SIG-M5 treated with dmso at 0.1 percent for 504 hours (cell line): ENCODE measurements around the gene ATP6V0D1.
A peak's percentile ranks its signal among the peaks of the same experiment; 100 is the strongest.
"Not testable (repeated sequence)": the region's sequence is repeated elsewhere in the genome, so short reads cannot be mapped to it uniquely, and the experiment has no call there.

Experiments used
- DNase-seq: peaks from one replicate; lab custom pipeline; 2025; ENCODE audit not compliant: unreplicated experiment; lab: John Stamatoyannopoulos, UW

The ATP6V0D1 gene

GRCh38 chr16:67480833-67481560, at the start of gene ATP6V0D1:
TSS of gene ATP6V0D1 (minus strand) at chr16:67481157. CDS start at chr16:67481086, 71 bp downstream.
- DNase-seq, result peak; percentile 94

- DNase-seq, result no peak
Observed at GRCh38 chr16:67530013-67530939, 49.3 kb upstream of the ATP6V0D1 start.

DNA sequence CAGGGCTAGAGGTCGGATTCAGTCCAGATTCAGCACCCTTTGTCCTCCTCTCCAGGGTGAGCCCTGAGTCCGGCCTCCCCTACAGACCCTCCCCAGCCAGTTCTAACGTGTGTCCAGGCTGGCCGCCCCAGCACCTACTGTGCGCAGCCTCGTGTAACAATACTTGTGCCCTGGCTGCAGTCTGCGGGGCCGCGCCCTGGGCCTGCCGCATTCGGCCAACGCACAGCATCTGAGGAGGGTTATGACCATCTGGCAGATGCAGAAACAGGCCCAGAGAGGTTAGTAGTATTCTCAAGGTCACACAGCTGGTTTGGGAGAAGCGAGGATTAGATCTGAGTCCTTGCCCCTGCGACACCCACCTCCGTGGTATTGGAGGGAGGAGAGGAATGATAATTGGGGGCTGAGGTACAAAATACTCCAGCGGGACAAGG, 48.6 kb upstream of the ATP6V0D1 start:
- DNase-seq, result no peak

DNA sequence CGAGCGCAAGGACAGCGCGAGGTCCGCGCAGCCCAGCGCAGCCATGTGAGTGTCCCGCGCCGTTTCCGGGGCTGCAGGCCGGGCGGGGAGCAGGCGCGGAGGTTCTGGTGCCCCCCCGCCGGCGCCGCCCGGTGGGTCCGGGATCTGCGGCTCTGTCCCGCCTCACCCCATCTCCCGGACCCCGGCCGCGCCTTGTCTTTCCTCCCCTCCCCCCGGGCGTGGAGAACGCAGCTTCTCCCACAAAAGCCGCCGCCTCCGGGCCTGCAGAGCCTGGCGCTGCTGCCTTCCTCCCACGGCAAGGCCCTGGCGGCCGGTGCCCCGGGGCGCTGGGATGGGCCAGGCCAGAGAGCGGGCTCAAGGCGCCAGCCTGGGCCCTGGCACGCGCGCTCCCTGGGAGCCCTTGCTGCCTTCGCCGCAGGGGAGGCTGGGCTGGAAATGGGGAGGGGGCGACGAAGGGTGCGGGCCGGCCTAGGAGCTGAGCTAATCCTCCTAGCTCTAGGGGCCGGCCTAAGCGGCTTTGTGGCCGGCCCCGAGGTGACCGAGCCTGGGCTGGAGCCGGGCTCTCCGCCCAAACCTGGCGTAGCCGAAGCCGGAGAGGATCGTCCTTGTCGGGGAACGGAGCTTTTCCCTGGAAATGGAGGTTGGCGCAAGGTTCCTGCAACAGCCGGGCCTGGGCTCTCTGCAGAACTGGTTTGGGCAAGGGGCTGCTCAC, 48.1 kb upstream of the ATP6V0D1 start:
- DNase-seq, result peak; percentile 23

DNA sequence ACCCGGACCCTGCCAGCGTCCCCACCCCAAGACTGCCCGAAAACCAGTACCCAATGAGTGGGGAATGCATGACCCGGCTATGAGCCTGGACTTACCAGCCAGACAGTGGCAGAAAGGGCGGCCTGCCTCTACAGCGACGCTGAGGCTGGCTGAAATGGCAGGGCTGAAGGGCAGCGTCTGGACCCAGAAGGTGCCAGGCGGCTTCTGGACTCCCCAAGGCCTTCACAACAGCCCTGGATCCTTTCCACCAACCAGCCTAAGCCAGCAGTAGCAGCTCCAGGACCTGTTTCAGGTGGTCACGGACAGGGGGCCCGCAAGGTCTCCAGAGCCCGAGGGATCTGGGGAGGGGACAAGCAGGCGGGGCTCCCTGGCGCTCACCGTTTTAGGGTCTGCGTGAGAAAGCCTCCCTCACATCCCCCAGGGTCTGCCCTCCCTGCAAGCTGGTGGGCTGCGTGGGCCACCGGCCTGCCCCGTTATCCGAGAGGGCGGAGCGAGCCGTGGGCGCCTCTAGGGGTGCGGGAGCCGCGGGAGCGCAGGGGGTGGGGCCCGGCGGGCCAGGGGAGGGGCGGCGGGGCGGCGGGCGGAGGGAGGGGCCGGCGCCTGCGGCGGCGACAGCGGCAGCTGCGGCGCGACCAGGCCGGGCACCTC, 47.4 kb upstream of the ATP6V0D1 start, which contains the start of gene RIPOR1:
Gene RIPOR1 (plus strand): TSS at position 608 of the 648 bp plus-strand sequence. CDS start 9,618 bp downstream, outside the sequence.
- DNase-seq, result no peak

- DNase-seq, result no peak
Observed at GRCh38 chr16:67526149-67526791, 45.3 kb upstream of the ATP6V0D1 start.

- peak; percentile 19 for DNase-seq
Observed at GRCh38 chr16:67525176-67525860, 44.4 kb upstream of the ATP6V0D1 start.

DNA sequence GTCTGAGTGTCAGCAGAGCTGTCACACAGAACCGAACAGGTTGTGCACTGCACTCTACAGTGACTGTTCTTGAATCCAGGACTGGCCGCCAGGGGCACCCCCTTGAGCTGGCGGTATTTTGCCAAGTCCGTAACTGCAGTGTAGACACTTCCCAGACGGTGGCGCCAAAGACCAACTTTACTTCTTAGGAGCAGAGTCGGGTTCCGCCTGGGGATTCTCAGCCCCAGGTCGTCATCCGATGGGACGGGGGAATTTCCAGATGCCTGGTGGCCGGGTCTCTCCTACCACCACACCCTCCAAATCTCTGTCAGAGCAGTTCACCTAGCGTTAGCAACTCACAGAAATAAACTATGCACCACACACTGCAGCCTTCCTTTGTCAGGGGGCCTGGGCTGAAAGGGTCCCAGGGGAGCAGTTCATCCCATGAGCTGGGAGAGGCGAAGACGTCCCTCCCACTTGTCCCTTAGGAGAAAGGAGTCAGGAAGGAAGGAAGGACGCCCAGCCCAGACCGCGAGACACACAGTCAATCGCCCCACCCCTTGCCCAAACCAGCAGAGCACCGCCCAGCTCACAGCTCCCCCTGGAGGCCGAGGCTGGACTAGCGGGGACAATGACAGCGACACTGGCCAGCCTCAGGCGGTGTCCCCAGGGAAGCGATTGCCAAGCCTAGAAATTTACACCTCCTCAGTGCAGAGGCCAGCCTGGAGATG, 40.3 kb upstream of the ATP6V0D1 start:
- DNase-seq, result peak; percentile 94

DNA sequence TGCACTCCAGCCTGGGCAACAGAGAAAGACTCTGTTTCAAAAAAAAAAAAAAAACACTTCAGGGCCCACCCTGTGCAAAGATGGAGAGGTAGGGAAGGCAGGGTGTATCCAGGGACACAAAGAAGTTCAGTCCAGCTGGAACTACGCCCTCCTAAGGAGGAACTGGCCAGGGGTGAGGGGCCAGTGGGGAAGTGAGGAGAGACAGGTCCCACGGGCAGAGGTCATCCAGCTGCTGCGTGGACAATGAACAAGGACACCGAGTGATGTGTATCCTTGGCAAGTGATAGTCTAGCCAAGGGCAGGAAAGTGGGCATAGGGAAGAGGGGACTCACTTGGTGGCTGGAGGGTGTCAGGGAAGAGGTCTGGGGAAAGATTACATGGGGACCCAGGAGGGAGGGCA, 38.3 kb upstream of the ATP6V0D1 start:
- no peak for DNase-seq

DNA sequence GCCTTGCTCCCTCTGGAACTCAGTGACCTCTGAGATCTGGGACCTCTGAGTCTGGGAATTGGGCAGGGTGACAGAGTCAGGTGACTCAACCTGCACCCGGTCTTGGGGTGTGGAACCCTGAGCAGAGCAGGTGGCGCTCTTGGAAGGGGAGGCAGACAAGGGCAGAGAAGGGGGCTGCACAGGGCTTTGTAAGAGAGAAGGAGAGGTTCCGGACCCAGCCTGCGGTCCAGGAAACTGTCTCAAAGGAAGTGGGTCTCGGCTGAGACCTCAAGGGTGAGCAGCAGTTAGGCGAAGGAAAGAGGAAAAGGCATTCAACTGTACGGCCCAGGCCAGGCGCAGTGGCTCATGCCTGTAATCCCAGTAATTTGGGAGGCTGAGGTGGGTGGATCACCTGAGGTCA, 37.7 kb upstream of the ATP6V0D1 start:
- DNase-seq, result no peak

GRCh38 chr16:67517661-67518423, 36.9 kb upstream of the ATP6V0D1 start:
- DNase-seq, result no peak

GRCh38 chr16:67517155-67517445, 36.1 kb upstream of the ATP6V0D1 start:
- no peak for DNase-seq

DNA sequence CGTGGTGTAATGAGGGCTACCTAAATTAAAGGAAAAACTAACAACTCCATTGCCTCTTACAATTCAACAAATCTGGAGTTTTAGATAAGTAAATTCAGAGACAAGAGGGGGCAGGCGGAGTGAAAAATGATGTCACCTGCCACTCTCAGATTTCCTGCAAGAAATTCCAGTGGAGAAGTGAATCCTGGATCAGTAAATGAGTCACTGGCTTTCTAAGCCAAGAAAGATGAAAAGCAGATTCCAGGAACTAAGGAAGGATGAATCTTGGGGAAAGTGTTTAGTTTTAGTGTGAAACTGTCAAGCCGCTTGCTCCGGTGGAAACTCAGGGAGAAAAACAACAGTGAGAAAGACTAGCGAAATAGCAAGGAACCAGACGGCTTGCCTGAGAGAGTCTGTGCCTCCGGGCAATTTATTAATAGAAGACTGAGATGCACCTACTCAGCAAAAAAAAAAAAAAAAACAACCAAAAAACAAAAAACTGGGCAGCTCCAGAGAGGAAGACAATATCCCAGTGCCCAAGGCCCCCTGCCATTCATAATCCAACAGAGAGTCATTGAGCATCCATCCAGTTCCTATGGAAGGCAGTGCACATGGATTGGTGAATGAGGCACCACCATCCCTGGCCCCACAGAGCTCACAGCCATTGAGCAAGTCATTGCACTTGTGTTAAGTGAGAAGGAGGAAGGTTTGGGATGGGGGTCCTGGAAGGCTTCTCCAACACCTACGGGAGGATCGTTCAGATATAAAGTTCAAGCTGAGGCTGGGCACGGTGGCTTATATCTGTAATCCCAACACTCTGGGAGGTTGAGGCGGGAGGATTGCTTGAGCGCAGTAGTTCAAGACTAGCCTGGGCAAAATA, 35.6 kb upstream of the ATP6V0D1 start:
- DNase-seq, result no peak

DNA sequence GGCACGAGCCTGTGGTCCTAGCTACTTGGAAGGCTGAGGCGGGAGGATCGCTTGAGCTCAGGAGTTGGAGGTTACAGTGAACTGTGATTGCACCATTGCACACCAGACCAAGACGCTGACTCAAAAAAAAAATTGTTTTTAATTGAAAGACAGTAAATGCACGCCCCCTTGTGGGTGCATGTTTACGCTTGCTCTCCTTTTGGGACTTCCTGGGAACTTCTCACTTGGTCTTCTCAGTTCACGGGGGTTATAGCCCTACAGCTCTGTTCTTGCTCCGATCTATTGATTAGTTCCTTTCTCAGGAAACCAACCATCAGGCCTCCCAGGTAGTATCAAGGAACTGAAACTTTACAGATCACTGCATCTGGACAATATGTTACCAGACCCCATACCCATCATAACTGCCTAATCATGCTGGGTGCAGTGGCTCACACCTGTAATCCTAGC, 33.4 kb upstream of the ATP6V0D1 start:
- DNase-seq, result peak; percentile 85

DNA sequence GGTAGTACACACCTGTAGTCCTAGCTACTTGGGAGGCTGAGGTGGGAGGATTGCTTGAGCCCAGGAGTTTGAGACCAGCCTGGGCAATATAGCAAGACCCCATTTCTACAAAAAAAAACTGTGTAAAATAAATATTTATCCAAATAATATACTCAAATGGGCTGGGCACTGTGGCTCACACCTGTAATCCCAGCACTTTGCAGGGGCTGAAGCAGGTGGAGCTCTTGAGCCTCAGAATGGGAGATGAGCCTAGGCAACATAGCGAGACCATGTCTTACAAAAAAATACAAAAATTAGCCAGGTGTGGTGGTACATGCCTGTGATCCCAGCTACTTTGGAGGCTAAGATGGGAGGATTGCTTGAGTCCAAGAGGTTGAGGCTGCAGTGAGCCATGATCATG, 32.9 kb upstream of the ATP6V0D1 start:
- not testable (repeated sequence) for DNase-seq

- DNase-seq, result no peak
Observed at GRCh38 chr16:67509016-67509415, 28.1 kb upstream of the ATP6V0D1 start.

DNA sequence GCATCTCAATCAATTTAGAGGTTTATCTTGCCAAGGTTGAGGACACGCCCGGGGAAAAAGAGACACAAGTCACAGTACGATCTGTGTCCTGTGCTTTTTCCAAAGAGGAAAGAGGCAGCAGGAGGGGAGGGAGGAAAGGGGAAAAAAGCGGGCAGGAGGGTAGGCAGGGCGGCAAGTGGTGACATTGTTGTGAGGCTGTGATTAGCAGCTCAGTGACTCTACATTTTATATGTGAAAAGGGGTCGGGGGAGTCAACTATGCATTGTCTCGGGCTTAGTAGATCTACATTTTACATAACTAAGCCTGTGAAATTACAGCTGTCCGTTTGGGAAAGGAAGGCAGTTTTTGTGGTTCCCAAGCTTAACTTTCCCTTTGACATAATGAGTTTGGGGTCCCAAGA, 25.5 kb upstream of the ATP6V0D1 start:
- no peak for DNase-seq
